Activated CD8-positive, alpha-beta memory T cell treated with anti-CD3 and anti-CD28 coated beads, Interleukin-2, amount 50 U/mL, for 1 hour (primary cell): ENCODE data around the gene ZNF430.
A peak's percentile ranks its signal among the peaks of the same experiment; 100 is the strongest.
"Not testable (repeated sequence)": the region's sequence is repeated elsewhere in the genome, so short reads cannot be mapped to it uniquely, and the experiment has no call there.

Experiments
- DNase-seq: peaks from one replicate; pipeline ENCODE4 v3.0.0-alpha.2; 2020; ENCODE audit errors: extremely low read depth

Gene ZNF430

DNA sequence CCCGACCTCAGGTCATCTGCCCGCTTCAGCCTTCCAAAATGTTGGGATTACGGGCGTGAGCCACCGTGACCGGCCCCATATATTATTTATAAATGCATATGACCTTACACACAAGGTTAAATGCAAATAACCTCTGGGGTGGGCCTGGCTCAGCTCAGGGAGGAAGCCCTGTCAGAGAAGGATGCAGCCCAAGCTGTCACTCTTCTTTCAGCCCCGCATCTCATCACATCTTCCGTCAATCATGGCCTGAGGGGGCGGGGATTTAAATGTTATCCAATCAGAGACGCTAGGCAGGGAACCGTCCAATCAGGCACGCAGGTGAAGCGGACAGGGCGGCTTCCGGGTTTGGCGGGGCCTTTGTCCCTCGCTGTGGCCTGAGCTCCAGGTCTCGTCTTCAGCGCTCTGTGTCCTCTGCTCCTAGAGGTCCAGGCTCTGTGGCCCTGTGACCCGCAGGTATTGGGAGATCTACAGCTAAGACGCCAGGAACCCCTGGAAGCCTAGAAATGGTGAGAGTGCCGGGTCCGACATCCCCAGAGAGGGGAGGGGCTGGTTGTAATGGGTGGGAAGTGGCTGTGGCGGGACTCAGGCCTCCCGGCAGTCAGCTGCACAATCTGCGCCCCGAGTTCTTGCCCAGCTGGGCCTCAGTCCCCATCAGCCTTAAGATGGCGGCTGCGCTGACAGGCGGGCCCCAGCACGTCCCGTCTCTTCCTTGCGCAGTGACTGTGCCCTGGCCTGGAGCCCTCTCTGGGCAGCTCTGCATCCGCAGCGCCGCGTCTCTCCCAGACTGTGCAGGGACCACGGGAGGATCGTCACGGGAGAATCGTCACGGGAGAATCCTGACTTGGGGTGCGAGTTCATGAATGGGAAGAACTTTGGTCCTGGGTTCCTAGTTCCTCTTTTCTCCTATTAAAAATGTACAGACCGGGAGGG is at the start of gene ZNF430:
ZNF430 (plus strand) TSS at position 360 of the 930 bp plus-strand sequence; CDS start at position 504, 144 bp downstream.
- DNase-seq = peak; percentile 86

DNA sequence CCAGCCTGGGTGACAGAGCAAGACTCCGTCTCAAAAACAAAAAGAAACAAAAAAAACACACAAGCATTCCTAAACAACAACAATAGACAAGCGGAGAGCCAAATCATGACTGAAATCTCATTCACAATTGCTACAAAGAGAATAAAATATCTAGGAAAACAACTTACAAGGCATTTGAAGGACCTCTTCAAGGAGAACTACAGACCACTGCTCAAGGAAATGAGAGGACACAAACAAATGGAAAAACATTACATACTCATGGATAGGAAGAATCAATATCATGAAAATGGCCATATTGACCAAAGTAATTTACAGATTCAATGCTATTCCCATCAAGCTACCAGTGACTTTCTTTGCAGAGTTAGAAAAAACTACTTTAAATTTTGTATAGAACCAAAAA is 27.7 kb upstream of the ZNF430 start:
- DNase-seq = not testable (repeated sequence)

DNA sequence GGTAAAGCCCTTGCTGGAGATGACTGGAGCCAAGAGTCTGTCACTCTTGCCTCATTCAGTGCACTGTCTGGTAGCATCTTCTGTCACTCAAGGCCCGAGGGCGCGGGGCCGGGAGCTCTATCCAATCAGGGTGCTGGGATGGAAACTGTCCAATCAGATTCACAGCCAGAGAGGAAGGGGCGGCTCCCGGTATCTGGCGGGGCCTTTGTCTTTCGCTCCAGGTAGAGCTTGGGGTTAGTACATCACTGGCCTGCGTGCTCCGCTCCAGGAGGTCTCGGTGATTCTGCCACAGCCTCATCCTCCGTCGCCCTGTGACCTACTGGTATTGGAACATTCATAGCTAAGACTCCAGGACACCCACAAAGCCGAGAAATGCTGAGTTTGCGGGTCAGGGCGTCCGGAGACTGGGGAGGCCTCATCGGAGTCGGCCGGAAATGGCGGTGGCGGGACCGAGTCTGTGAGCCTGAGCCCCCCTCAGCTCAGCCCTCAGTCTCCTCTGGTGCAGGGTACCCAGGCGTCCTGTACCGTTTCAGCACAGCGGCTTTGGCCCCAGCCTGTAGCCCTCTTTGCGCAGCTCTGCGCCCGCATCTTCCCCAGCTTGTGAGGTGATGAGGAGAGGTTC is 20.6 kb upstream of the ZNF430 start:
- DNase-seq = peak; percentile 59

DNA sequence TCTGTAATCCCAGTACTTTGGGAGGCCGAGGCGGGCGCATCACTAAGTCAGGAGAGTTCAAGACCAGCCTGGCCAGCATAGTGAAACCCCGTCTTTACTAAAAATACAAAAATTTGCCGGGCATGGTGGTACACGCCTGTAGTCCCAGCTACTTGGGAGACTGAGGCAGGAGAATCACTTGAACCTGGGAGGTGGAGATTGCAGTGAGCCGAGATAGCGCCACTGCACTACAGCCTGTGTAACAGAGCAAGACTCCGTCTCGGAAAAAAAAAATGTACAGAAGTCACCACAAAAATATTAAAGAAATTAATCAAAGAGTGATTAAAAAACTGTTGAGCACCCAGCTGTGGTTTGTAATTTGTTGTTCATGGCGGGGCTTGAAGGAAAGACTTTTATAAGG is 781 bp downstream of the ZNF430 start:
- DNase-seq = not testable (repeated sequence)

DNA sequence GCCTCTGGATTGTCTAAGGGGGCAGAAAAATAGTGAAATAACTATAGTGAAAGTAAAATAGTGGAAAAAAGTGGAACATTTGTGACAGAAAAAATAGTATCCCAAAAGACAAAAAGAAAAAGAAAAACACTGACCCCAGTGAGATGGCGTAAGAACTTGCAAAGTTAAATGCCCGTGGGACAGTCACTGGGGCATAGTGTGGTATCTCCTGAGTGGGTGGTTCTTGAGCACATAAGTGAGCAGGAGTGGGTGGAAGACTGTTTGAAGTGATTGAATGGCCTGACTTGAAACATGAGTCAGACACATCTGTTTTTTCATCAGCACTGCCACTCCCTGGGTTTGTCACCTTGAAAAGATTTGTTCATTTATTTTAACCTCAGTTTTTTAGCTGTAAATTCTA is 2.5 kb downstream of the ZNF430 start:
- no peak for DNase-seq

DNA sequence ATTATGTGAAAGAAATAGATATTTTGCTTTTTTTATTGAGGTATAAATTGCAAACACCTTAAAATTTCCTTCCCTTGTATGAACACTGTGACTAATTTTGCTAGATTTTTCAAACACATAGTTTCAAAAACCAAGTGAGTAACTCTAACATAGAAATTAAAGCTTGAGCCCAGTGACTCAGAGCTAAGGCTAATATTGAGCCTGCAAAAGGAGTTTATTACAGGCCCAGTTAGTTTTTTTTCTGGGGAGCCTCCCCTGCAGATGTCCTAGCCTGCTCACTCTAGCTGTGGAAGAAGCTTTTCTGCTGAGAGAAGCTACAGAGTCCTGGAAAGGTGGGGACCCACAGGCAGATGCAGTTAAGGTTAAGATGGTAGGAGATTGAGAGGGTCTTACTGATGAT is 3.4 kb downstream of the ZNF430 start:
- DNase-seq = no peak

DNA sequence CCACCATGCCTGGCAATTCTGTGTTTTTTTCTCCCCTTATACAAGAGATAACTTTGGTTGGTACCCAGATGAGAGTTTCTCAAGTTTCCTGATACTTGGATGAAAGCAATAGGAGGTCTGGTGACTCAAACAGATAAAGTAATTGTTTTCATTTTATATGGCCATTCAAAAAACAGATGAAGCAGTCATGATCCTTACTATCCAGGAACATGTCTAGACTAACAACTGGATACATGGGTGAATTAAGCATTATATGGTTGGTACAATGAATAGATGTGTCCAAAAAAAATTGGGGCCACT is 8.5 kb downstream of the ZNF430 start:
- DNase-seq = no peak

DNA sequence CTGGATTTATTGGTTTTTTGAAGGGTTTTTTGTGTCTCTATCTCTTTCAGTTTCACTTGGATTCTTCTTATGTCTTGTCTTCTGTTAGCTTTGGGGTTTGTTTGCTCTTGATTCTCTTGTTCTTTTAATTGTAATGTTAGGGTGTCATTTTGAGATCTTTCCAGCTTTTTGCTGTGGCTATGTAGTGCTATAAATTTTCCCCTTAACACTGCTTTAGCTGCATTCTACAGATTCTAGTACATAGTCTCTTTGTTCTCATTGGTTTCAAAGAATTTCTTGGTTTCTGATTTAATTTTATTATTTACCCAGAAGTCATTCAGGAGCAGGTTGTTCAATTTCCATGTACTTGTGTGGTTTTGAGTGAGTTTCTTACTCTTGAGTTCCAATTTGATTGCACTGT is 24.6 kb downstream of the ZNF430 start:
- no peak for DNase-seq

DNA sequence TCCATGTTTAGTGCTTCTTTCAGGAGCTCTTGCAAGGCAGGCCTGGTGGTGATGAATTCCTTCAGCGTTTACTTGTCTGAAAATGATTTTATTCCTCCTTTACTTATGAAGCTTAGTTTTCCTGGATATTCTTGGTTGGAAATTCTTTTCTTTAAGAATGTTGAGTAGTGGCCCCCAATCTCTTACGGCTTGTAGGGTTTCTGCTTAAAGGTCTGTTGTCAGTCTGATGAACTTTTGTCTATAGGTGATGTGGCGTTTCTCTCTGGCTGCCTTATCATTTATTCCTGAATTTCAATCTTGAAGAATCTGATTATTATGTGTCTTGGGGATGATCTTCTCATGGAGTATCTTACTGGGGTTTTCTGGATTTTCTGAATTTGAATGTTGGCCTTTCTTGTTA is 26.0 kb downstream of the ZNF430 start:
- DNase-seq = no peak

DNA sequence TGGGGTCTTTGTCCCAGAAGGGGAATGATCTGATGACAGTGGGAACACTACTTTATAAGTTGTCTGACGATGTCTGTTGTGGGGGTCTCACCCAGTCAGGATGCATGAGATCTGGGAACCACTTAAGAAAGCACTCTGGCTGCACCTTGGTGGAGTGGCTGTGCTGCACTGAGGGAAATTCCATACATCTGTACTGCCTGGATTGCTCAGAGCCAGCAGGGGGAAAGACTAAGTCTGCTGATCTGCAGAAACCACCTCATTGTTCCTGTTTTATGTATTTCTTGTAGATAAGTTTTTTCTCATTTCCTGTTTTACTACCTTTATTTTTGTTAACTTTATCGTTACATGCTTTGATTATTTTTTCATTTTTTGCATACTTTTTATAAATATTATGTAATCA is 27.3 kb downstream of the ZNF430 start:
- DNase-seq = no peak

DNA sequence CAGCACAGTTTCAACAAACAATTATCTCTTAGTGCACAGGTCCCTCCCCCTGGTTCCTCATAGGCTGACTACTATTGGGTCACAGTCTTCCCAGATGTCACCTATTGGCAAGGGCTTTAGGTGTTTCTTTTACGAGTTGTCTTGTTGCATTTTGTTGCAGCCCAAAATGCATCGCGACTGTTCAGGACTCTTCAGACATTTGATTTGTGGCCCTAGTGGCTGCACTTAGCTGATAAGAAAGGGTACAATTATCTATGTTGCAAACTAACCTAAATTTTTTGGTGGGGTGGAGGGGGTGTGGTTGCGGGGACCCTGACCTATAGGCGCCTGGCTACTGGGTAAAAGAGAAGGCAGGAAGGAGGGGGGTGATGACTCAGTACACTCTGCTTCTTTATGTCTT is 32.4 kb downstream of the ZNF430 start:
- no peak for DNase-seq

DNA sequence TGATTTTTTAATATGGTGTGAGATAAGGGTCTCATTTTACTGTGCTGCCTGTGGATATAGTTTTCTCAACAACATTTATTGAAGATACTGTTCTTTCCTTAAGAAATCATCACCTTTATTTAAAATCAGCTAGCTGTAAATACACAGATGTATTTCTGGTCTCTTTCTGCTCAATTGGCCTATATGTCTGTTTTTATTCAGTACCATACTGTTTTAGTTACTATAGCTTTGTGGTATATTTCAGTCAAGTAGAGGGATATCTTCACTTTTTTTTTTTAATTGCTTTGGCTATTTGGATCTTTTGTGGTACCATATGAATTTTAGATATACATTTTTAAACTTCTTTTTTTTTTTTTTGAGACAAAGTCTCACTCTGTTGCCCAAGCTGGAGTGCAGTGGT is 44.9 kb downstream of the ZNF430 start:
- DNase-seq = no peak

DNA sequence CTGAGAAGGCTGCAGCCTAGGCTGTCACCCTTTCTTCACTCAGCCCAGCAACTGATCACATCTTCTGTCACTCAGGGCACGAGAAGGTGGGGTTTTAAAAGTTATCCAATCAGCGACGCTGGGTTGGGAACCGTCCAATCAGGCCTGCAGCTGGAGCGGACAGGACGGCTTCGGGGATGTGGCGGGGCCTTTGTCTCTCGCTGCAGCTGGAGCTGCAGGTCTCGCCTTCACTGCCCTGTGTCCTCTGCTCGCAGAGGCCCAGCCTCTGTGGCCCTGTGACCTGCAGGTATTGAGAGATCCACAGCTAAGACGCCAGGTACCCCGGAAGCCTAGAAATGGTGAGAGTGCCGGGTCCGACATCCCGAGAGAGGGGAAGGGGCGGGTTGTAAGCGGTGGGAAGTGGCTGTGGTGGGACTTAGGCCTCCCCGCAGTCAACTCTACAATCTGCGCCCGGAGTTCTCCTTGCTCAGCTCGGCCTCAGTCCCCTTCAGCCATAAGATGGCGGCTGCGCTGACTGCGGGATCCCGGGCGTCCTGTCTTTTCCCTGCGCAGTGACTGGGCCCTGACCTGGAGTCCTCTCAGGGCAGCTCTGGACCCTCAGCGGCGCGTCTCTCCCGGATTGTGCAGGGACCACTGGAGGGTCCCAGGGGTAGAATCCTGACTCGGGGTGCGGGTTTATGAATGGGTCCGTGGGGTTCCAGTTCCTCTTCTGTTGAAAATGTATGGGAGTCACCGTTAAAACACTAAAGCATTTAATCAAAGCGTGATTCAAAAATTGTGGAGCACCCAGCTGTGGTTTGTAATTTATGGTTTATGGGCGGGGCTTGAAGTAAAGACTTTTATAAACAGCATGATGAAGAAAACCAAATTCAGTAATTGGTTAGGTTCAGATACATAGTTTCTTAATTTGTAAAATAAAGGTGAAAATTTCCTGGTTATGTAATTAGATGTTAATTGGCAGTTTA is 61.8 kb downstream of the ZNF430 start, which contains the start of gene ZNF714:
ZNF714 (plus strand) TSS at position 193 of the 965 bp plus-strand sequence. CDS start 16,066 bp downstream, outside the sequence.
- peak; percentile 38 for DNase-seq

DNA sequence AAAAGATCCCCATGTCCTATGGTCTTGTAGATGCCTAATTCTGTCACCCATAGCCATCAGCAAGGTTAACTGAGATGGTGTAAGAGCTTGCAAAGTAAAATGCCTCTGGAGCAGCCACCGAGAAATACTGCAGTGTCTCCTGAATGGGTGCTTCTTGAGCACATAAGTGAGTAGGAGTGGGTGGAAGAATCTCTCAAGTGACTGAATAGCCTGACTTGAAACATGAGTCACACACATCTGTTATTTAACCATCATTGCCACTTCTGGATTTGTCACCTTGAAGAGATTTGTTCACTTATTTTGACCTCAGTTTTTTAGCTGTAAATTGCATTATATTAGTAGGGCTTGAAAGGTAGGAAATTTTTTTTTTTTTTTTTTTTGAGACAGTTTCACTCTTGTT is 63.9 kb downstream of the ZNF430 start:
- DNase-seq = no peak

DNA sequence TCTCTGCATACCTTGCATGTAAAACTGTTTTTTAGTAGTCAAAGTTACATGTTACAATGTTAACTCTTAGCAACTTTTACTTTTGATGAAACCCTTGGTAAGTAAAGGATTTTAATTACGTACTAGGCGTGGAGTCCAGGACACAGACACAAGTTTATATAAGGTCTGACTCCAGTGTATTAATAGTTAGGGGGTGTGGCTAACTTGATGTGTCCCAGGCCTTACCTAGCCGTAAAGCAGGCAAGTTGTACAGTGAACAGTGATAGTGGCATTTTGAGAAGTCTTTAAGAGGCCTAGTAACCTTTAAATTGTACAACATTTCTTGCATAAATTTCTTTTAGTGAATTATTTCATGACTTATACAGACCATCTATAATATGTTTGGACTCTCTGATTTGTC is 67.4 kb downstream of the ZNF430 start:
- no peak for DNase-seq

DNA sequence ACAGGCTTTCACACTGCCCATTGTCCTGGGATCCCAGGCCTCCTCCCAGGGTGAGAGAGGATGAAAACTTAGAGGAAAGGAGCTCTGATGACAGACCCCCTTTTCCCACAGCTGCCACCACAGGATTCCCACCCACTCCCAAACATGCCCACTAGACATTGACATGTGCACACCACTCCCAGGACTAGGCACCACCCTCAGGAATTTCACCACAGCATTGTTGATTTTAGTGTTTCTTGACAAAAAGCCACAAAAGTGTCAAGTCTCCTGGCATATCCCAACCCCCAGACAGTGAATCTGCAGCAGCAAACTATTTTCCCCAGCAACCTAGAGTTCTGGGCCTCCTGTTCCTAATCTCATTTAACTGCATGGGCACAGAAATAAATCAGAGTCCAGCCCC is 71.7 kb downstream of the ZNF430 start:
- no peak for DNase-seq

DNA sequence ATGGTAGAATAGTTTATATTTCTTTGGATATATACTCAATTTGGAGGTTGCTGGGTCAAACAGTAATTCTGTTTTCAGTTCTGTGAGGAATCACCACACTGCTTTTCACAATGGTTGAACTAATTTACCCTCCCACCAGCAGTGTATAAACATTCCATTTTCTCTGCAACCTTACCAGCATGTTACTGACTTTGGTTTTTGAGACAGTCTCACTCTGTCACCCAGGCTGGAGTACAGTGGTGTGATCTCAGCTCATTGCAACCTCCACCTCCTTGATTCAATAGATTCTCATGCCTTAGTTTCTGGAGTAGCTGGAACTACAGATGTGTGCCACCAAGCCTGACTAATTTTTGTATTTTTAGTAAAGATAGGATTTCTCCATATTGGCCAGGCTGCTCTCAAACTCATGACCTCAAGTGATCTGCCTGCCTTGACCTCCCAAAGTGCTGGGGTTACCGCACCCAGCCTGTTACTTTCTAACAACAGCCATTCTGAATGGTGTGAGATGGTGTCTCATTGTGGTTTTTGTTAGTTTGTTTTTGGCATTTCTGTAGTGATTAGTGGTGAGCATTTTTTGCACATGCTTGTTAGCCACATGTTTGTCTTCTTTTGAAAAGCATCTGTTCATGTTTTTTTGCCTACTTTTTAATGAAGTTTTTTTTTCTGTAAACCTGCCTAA is 74.0 kb downstream of the ZNF430 start:
- no peak for DNase-seq

DNA sequence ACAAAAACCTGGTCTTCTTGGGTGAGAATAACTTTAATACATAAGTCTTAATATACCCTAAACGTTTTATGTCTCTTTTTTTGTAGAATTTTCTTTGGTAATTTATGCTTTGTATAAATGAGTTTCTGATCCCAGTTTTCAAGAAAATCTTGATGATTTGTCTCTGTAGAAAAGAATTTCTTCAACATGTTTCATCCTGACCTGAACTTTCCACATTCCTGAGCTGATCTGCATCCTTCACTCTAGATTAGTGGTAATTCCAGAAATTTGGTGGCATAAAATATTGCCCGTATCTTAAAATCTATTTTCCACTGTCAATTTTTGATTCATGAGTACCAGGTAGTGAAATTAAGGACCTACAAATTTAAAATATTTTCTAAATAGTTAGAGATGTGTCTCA is 77.8 kb downstream of the ZNF430 start:
- no peak for DNase-seq

DNA sequence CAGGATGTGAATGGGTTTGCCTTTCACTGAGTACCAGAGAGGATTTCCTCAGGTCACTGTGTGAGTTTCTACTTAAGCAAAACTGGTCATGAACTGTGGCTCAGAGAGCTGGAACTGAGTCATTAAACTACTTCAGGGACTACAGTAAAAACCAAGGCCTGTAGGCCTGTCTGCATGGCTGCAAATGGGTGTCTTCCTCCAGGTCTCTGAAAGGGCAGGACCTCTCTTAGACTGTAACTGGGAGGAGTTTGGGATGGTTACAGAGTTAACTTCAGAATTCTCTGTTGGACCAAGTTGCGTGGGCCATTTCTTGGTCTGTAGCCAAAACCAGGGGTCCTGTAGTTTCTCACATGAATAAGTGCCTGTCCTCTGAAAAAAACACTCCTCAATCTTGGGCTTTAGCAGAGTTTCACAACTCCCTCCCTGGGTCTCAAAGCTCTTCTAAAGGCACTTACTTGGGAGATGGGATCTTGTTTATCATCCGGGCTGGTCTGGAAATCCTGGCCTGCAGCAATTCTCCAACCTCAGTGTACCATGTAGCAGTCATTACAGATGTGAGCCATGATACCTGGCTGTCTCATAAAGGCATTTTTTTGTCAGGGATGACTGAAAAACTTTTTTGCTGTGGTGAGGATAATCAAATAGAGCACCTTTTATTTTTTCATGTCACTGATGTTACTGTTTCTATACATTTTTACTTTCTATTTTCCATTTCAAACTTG is 81.2 kb downstream of the ZNF430 start:
- DNase-seq = no peak

DNA sequence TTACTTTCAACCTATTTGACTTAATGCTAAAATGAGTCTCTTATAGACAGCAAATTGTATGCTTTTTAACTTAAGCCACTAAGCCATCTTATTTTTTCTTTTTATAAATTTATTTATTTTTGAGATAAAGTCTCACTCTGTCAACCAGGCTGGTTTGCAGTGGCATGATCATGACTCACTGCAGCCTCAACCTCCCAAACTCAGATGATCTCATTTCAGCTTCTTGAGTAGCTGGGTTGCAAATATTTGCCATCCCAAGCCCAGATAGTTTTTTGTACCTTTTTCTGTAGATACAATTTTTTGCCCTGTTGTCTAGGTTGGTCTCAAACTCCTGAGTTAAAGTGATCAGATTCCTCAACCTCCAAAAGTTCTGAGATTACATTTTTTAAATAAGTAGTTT is 88.7 kb downstream of the ZNF430 start:
- DNase-seq = no peak
